Caco-2 (cell line): Measurements from ENCODE around the gene COMMD8. TPM values are rescaled to one million over a fixed set of nuclear protein-coding genes. Genes with fewer than 3 reads are reported as not detected.

Experiments used
- BruUV-seq: library from RNA; stranded (reverse); fragments of 400-500 nt; replicated peaks from 2 replicates; lab custom pipeline; 2021; lab: Mats Ljungman, UMichigan
- CTCF ChIA-PET: fragments of 300-600 bp; sonication (Branson Sonifier 250); formaldehyde crosslinking; loops from one replicate; lab custom pipeline; 2022; ENCODE audit warnings: antibody characterized with exemption; lab: Charles Lee
- POLR2A ChIA-PET: fragments of 300-600 bp; sonication (Branson Sonifier 250); formaldehyde crosslinking; loops from one replicate; lab custom pipeline; 2022; ENCODE audit warnings: antibody characterized with exemption; lab: Charles Lee
- DNase-seq, 2 experiments: peaks; one replicate each; pipeline versions ENCODE4 v3.0.0 to v3.0.0-alpha.2; 2020 to 2022
- H3K27me3 ChIP-seq: replicated peaks from 2 replicates; pipeline ENCODE4 v1.6.0; 2011; ENCODE audit warnings: low read length; ENCODE audit not compliant: control insufficient read depth, insufficient read depth
- H3K36me3 ChIP-seq: 2 replicates; pipeline ENCODE4 v1.5.1; 2011; ENCODE audit warnings: low read length; ENCODE audit not compliant: control insufficient read depth, insufficient read depth
- H3K4me1 ChIP-seq: fragments of 250-450 bp; sonication (Bioruptor Pico); 2 replicates; pipeline ENCODE4 v1.5.1; 2020; ENCODE audit warnings: mild to moderate bottlenecking
- H3K4me3 ChIP-seq: 2 replicates; pipeline ENCODE4 v1.5.1; 2011; ENCODE audit warnings: low read depth, mild to moderate bottlenecking, control low read depth, low read length
- H3K9me3 ChIP-seq: fragments of 250-450 bp; sonication (Bioruptor Pico); 2 replicates; pipeline ENCODE4 v1.5.1; 2020; ENCODE audit warnings: mild to moderate bottlenecking, moderate library complexity
- H3K27ac Mint-ChIP-seq: one replicate; pipeline ENCODE4 v1.8.0; 2022; ENCODE audit warnings: mixed read lengths; ENCODE audit not compliant: unreplicated experiment
- H3K27me3 Mint-ChIP-seq: one replicate; pipeline ENCODE4 v1.8.0; 2022; ENCODE audit warnings: mixed read lengths; ENCODE audit not compliant: insufficient read depth, unreplicated experiment
- H3K36me3 Mint-ChIP-seq: one replicate; pipeline ENCODE4 v1.8.0; 2022; ENCODE audit warnings: mild to moderate bottlenecking, mixed read lengths; ENCODE audit not compliant: insufficient read depth, unreplicated experiment
- H3K4me1 Mint-ChIP-seq: one replicate; pipeline ENCODE4 v1.8.0; 2022; ENCODE audit warnings: low read depth, mixed read lengths; ENCODE audit not compliant: unreplicated experiment
- H3K4me3 Mint-ChIP-seq: one replicate; pipeline ENCODE4 v1.8.0; 2022; ENCODE audit warnings: mild to moderate bottlenecking, moderate library complexity, mixed read lengths; ENCODE audit not compliant: unreplicated experiment
- H3K9me3 Mint-ChIP-seq: one replicate; pipeline ENCODE4 v1.8.0; 2022; ENCODE audit warnings: mixed read lengths; ENCODE audit not compliant: unreplicated experiment
- intact Hi-C: fragments of 100-400 bp; cut with micrococcal nuclease; formaldehyde crosslinking; loops from one replicate; pipeline ENCODE4 v1.10.0; 2022; ENCODE audit not compliant: unreplicated experiment
- total RNA-seq: library from RNA; stranded (reverse); gene quantifications from 2 replicates; pipeline ENCODE4 v1.2.3, GENCODE V29; 2022
- TF ChIP-seq, protein P1 (sequence below), 2 experiments: fragments of 200-600 bp in 1 of 2; IDR thresholded peaks; 1 replicate in 1 of 2; 2 replicates in 1 of 2; pipeline versions ENCODE4 v1.5.1 to v1.8.0; 2011 to 2022; ENCODE audit warnings: antibody characterized with exemption in 1 of 2, control low read depth in 1 of 2, inconsistent platforms in 1 of 2, low read depth in 1 of 2, low read length in 1 of 2, mild to moderate bottlenecking in 1 of 2, moderate library complexity in 1 of 2; ENCODE audit not compliant: insufficient read depth in 1 of 2, severe bottlenecking in 1 of 2, unreplicated experiment in 1 of 2

COMMD8 gene
- total RNA-seq, 1 experiment from 2014 or later: 38.8 TPM

DNA sequence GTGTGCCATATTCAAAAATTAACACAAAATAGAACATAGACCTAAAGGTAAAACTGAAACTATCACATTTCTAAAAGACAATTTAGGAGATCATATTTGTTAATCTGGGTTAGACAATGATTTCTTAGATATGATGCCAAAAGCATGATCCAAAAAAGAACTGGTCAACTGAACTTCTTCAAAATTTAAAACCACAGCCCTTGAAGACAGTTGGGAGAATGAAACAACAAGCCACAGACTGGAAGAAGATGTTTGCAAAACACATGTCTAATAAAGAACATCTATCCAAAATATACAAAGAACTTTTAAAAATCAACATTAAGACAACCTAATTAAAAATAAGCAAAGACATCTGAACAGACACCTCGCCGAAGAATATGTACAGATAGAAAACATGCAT, 19.5 kb downstream of the COMMD8 start:
- CTCF ChIA-PET: no interaction called here
- no peak for DNase-seq
- POLR2A ChIA-PET: no interaction called here
- H3K27me3 ChIP-seq: no peaks in the 10 kb centered on the region
- no peaks in the 10 kb centered on the region for H3K36me3 Mint-ChIP-seq
- no peak overlapping the region for H3K4me3 ChIP-seq
- no TSS peak for BruUV-seq
- H3K36me3 ChIP-seq: no peaks in the 10 kb centered on the region
- intact Hi-C loops: no loop called here
- no peaks in the 10 kb centered on the region for H3K9me3 Mint-ChIP-seq
- TF ChIP-seq, protein P1, sequence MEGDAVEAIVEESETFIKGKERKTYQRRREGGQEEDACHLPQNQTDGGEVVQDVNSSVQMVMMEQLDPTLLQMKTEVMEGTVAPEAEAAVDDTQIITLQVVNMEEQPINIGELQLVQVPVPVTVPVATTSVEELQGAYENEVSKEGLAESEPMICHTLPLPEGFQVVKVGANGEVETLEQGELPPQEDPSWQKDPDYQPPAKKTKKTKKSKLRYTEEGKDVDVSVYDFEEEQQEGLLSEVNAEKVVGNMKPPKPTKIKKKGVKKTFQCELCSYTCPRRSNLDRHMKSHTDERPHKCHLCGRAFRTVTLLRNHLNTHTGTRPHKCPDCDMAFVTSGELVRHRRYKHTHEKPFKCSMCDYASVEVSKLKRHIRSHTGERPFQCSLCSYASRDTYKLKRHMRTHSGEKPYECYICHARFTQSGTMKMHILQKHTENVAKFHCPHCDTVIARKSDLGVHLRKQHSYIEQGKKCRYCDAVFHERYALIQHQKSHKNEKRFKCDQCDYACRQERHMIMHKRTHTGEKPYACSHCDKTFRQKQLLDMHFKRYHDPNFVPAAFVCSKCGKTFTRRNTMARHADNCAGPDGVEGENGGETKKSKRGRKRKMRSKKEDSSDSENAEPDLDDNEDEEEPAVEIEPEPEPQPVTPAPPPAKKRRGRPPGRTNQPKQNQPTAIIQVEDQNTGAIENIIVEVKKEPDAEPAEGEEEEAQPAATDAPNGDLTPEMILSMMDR (IDR thresholded peaks at IDR 0.05; ENCODE audit: insufficient read depth in 1 of 2, low read depth in 1 of 2, low read length in 1 of 2, severe bottlenecking in 1 of 2, unreplicated experiment in 1 of 2): no peak
- H3K27me3 Mint-ChIP-seq: no peaks in the 10 kb centered on the region
- H3K9me3 ChIP-seq: no peaks in the 10 kb centered on the region
- no peak overlapping the region for H3K27ac Mint-ChIP-seq
- H3K4me3 Mint-ChIP-seq: no peak overlapping the region
- H3K4me1 ChIP-seq: no peaks in the 10 kb centered on the region
- peaks cover 4% of the 10 kb centered on the region for H3K4me1 Mint-ChIP-seq

GRCh38 chr4:47442980-47443379, 20.5 kb downstream of the COMMD8 start:
- H3K27ac Mint-ChIP-seq: no peak overlapping the region

DNA sequence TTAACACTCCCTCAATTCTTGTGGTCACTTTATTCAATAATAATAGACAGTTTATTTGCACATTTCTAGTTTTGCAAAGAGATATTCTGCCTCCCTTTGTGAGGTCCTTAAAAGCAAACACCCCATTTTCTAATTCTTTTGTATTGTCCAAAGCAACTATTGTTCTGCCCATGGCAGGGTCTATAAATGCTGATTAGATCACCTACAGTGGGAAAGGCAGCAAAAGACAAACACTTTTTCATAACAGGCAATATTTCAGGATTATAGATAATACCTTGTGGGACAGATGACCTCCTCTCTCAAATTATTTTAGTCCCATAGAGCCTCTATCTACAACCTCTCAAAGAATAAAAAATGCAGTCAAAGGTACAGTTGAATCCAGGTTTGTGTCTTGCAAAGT, 28.6 kb downstream of the COMMD8 start:
- H3K4me3 Mint-ChIP-seq: no peak overlapping the region
- CTCF ChIA-PET: no interaction called here
- intact Hi-C loops: no loop called here
- H3K9me3 ChIP-seq: no peaks in the 10 kb centered on the region
- H3K27ac Mint-ChIP-seq: no peak overlapping the region
- POLR2A ChIA-PET: no interaction called here
- no peaks in the 10 kb centered on the region for H3K36me3 Mint-ChIP-seq
- H3K27me3 ChIP-seq: no peaks in the 10 kb centered on the region
- no peaks in the 10 kb centered on the region for H3K27me3 Mint-ChIP-seq
- H3K4me1 Mint-ChIP-seq: no peaks in the 10 kb centered on the region
- no peaks in the 10 kb centered on the region for H3K9me3 Mint-ChIP-seq
- TF ChIP-seq, protein P1 (IDR thresholded peaks at IDR 0.05; ENCODE audit: insufficient read depth in 1 of 2, low read depth in 1 of 2, low read length in 1 of 2, severe bottlenecking in 1 of 2, unreplicated experiment in 1 of 2): no peak
- no peak for DNase-seq
- H3K4me1 ChIP-seq: no peaks in the 10 kb centered on the region
- BruUV-seq: no TSS peak
- H3K36me3 ChIP-seq: no peaks in the 10 kb centered on the region
- no peak overlapping the region for H3K4me3 ChIP-seq

More at GRCh38 chr4:47442980-47443379, 20.5 kb downstream of the COMMD8 start:
- Histone ChIP-seq H3K36me3 (no peaks in the 10 kb centered on the region), H3K9me3 (no peaks in the 10 kb centered on the region), H3K27me3 (no peaks in the 10 kb centered on the region), H3K4me1 (no peaks in the 10 kb centered on the region), H3K4me3 (no peak overlapping the region)
- TF ChIP-seq, protein P1 (IDR thresholded peaks at IDR 0.05; ENCODE audit: insufficient read depth in 1 of 2, low read depth in 1 of 2, low read length in 1 of 2, severe bottlenecking in 1 of 2, unreplicated experiment in 1 of 2): no peak
- no peaks in the 10 kb centered on the region for H3K9me3 Mint-ChIP-seq
- H3K4me1 Mint-ChIP-seq: no peaks in the 10 kb centered on the region
- H3K4me3 Mint-ChIP-seq: no peak overlapping the region
- H3K27me3 Mint-ChIP-seq: no peaks in the 10 kb centered on the region
- BruUV-seq: no TSS peak
- CTCF ChIA-PET: interaction anchor here (0.6 kb wide), 1 partner anchor 25 kb away, joined by 3 read pairs; no protein-coding TSS in a partner anchor
- DNase-seq: no peak
- POLR2A ChIA-PET: no interaction called here
- intact Hi-C loops: no loop called here
- no peaks in the 10 kb centered on the region for H3K36me3 Mint-ChIP-seq
